ENCODE measurements around the gene AGBL4.

- TF ChIP-seq CTCF (IDR thresholded peaks at IDR 0.05), result no peak
- no peak for TF ChIP-seq POLR2A (IDR thresholded peaks at IDR 0.05)
Measured at GRCh38 chr1:48807554-48808260, 1216.0 kb downstream of the AGBL4 start.
